ENCODE measurements around the gene BAIAP2. TPM values are rescaled to one million over a fixed set of nuclear protein-coding genes. Genes with fewer than 3 reads are reported as not detected.

The BAIAP2 gene
- total and polyA plus RNA-seq, 12 donors = 9.5 to 25.8 (median 15.6) TPM

DNA sequence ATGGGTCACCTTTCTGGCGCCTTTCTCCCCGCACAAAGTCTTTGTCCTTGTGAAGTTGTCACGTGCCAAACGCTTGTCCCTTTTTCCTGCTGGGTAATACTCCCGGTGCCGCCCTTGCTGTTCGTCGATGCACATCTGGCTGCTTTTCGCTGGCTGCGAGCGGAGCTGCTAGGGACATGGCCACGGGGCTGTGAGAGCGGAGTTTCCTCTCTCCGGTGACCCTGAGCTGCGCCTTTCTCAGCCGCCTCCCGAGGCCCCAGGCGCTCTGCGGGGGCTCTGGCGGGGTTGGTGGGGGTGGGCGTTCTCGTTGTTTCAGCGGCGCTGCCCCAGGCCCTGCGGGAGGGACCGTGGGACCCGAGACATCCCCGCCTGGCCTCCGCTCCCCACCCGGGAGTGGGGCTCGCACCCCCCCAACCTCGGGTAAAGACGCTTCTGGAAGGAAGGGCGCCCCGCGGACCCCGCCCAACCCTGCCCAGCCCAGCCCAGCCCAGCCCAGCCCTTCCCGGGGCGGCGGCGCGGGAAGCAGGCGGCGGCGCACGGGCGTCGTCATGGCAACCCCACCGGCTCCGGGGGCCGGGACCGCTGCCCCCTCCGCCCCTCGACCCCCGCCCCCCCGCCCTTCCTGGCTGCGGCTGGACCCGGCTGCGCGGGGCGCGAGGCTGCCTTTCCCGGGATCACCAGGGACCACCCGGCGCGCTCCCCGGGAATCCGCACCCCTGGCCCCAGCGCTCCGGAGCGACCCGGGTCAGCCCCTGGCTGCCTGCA, 31.1 kb upstream of the BAIAP2 start:
- TF ChIP-seq CTCF (IDR thresholded peaks at IDR 0.05) = no peak
- peaks cover 0 to 16% (median 12%) of the 10 kb centered on the region in 9 donors for H3K36me3 ChIP-seq
- ATAC-seq (peak in 3 of 8 donors; percentile 1 to 11 (median 10)), DNase-seq (no peak)
- H3K27me3 ChIP-seq = peaks cover 8 to 48% (median 25%) of the 10 kb centered on the region in 7 donors
- no peak overlapping the region for H3K27ac ChIP-seq
- intact Hi-C loops (cut with DNase I) = no loop called here
- peak overlapping the region in 8 of 10 donors; percentile 5 to 41 (median 24) for H3K4me3 ChIP-seq
- H3K4me1 ChIP-seq = peaks cover 16 to 41% (median 32%) of the 10 kb centered on the region in 9 donors
- H3K9me3 ChIP-seq = no peaks in the 10 kb centered on the region
- 3 to 8% methylated on average over 36 to 72 of the region's 72 CpGs for WGBS, 2 donors

- intact Hi-C loops (cut with DNase I) = no loop called here
- H3K4me3 ChIP-seq = no peak overlapping the region
- peaks cover 10 to 26% (median 21%) of the 10 kb centered on the region in 9 donors for H3K4me1 ChIP-seq
- ATAC-seq (no peak), DNase-seq (no peak)
- peaks cover 8 to 43% (median 25%) of the 10 kb centered on the region in 7 donors for H3K27me3 ChIP-seq
- TF ChIP-seq CTCF (IDR thresholded peaks at IDR 0.05) = no peak
- H3K27ac ChIP-seq = no peak overlapping the region
- WGBS, 2 donors = 70 to 71% methylated on average over 10 of the region's 10 CpGs
- no peaks in the 10 kb centered on the region for H3K36me3 ChIP-seq
- H3K9me3 ChIP-seq = peaks cover 0 to 15% (median 3%) of the 10 kb centered on the region in 11 donors
Observed at GRCh38 chr17:81006891-81007290, 28.1 kb upstream of the BAIAP2 start.

DNA sequence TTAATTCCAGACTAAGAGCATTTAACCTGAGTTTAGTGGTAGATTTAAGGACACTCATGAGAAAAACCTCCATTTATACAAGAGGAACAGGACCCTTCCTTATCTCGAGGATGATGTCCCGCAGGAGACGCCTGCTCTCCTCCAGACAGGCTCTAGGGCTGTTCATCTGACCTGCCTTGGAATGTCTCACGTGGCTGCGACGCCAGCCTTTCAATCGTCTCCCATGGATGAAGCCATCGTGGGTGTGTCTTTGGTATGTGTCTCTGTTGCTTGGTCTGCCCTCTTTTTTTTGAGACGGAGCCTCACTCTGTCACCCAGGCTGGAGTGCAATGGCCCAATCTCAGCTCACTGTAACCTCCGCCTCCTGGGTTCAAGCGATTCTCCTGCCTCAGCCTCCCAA, 26.8 kb upstream of the BAIAP2 start:
- TF ChIP-seq CTCF (IDR thresholded peaks at IDR 0.05) = no peak
- 65 to 78% methylated on average over 11 of the region's 11 CpGs for WGBS, 2 donors
- ATAC-seq (no peak), DNase-seq (no peak)
- H3K27me3 ChIP-seq = peaks cover 8 to 31% (median 23%) of the 10 kb centered on the region in 7 donors
- peaks cover 3 to 21% (median 13%) of the 10 kb centered on the region in 9 donors for H3K4me1 ChIP-seq
- H3K4me3 ChIP-seq = no peak overlapping the region
- H3K36me3 ChIP-seq = no peaks in the 10 kb centered on the region
- peaks cover 0 to 17% (median 3%) of the 10 kb centered on the region in 11 donors for H3K9me3 ChIP-seq
- H3K27ac ChIP-seq = no peak overlapping the region
- intact Hi-C loops (cut with DNase I) = no loop called here

DNA sequence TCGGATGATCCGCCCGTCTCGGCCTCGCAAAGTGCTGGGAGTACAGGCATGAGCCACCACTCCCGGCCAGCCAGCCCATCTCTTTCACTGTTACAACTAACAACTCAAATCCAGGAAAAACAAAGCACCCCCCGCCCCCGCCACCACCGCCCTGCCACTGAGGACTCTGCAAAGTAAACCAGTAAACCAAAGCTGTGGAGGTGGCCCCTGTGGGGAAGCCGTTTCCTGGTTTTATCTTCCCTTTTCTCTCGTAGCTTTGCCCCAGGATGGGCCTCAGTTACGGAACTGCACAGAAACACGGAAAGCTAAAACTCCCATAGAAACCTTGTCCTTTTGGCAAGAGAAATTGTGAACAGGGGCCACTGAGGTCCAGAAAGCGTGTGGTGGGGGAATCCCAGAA, 25.8 kb upstream of the BAIAP2 start:
- Histone ChIP-seq H3K36me3 (no peaks in the 10 kb centered on the region), H3K27me3 (peaks cover 0 to 21% (median 13%) of the 10 kb centered on the region in 7 donors), H3K27ac (no peak overlapping the region), H3K4me1 (peaks cover 3 to 12% (median 5%) of the 10 kb centered on the region in 9 donors), H3K9me3 (peaks cover 0 to 17% (median 3%) of the 10 kb centered on the region in 11 donors), H3K4me3 (no peak overlapping the region)
- TF ChIP-seq CTCF (IDR thresholded peaks at IDR 0.05) = no peak
- intact Hi-C loops (cut with DNase I) = no loop called here
- no peak for ATAC-seq
- no peak for DNase-seq
- 85 to 90% methylated on average over 14 of the region's 14 CpGs for WGBS, 2 donors

Measured in heart right ventricle (tissue), 16 donors.